Ecto neural progenitor cell (in vitro differentiated cells): ENCODE data around the gene SAMD15.
"Not testable (repeated sequence)": the region's sequence is repeated elsewhere in the genome, so short reads cannot be mapped to it uniquely, and the experiment has no call there.

ENCODE experiments used
- DNase-seq: peaks from one replicate; pipeline ENCODE4 v3.0.0-alpha.2; 2018; ENCODE audit warnings: low spot score

The SAMD15 gene

GRCh38 chr14:77375973-77376770 lies 1.0 kb upstream of the SAMD15 start:
- DNase-seq: no peak

DNA sequence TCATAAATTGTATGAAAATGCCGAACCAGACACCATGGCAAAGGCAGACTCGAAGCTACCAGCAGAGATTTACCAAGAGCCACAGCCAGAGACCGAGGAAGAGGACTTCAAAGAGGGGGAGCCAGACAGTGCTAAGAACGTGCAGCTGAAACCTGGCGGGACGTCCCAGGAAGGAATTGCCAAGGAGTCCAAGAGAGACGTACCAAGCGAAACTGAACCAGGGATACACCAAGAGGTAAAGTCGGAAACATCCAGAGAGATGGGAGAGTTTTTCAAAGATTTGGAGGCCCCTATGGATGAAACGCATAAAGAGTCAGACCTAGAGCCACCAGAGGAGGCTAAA lies 294 bp downstream of the SAMD15 start:
- DNase-seq: no peak

DNA sequence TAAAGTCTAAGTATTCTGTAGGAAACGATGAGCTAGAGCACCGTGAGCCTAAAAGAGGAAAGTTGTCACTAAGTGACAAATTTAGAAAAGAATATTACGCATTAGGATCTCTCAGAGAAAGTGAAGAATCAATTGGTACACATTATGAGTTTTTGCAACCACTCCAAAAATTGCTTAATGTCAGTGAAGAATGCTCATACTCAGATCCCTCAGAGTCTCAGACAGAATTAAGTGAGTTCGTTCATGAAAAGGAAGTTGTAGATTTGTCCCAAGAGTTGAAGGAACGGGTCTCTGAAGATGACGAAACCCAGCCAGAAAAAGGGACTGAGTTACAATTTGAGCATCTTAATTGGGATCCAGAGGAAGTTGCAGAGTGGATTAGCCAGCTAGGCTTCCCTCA lies 1.5 kb downstream of the SAMD15 start:
- DNase-seq: no peak

DNA sequence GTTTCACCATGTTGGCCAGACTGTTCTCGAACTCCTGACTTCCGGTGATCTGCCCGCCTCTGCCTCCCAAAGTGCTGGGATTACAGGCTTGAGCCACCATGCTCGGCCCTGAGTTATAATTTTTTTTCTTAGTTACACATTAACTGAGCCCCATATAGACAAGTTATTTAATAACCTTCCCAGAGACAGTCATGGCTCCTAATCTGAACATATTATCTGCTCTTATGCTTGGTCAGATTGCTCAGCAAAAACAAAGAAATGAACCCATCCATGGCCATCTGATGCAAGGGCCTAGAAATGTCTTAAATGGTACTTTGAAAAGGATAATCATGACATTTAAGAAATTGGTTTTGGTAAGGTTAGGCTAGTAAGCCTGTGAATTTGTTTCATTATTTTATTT lies 13.0 kb downstream of the SAMD15 start:
- DNase-seq: no peak

DNA sequence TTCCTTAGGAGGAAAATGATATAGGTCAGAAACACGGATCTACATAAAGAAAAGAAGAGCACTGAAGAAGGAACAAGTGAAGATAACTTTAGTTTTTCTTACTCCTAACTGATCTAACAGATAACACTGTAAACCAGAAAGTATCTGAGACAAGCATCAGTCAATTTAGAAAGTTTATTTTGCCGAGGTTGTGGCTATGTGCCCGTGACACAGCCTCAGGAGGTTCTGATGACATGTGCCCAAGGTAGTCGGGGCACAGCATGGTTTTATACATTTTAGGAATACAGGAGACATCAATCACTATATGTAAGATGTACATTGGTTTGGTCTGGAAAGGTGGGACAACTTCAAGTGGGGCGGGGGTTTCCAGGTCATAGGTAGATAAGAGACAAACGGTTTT lies 23.0 kb downstream of the SAMD15 start:
- DNase-seq: no peak

DNA sequence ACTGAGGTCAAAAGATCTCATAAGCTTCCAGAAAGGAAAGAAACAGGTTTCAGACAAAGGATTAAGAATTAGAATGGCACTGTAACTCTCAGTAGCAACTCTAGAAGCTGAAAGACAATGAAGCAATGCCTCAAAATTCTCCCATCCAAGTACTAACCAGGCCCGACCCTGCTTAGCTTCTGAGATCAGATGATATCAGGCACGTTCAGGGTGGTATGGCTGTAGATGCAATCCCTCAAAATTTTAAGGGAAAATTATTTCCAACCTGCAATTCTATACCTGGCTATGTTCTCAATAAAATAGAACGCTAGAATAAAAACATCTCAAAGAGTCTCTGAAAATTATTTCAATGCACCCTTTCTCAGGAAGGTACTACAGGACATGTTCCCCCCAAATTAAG lies 26.6 kb downstream of the SAMD15 start:
- DNase-seq: no peak

- DNase-seq: no peak
Observed at GRCh38 chr14:77406086-77406485, 28.9 kb downstream of the SAMD15 start.

DNA sequence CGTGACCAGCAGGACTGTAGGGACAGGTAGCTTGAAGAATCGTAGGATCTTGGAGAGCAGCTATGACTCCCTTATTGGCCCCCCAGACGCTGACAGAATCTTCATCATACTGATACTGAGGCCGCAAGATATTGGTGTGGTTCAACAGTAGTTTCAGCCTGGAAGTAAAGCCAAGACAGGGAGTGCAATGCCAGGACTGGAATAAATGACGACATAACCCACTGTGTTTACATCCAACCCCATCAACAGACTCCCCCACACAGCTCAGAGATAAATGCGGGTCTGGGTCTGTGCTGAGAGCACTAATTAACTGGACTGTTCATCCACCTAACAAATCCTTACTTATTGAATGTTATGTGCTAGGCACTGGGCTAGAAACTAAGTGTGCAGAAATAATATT lies 29.5 kb downstream of the SAMD15 start:
- DNase-seq: no peak

DNA sequence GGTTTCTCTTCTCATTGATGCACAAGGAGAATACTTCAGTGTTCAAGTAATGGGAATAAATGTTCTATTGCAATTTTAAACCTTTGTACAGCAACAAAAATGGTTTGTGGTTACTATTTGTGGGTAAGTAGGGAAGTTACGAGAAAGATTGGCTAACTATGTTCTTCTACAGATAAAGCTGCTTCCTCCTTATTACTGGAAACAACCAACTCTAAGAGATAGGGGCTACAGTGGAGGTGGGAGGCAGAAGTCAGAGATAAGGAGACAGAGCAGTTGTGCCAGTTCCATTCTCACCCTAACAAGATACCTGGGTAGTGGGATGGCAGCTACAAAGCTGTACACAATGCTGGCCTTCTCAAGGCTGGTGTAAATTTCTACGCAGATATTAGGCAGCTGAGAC lies 30.0 kb downstream of the SAMD15 start:
- no peak for DNase-seq

- DNase-seq: no peak
Observed at GRCh38 chr14:77409131-77409533, 32.0 kb downstream of the SAMD15 start.

DNA sequence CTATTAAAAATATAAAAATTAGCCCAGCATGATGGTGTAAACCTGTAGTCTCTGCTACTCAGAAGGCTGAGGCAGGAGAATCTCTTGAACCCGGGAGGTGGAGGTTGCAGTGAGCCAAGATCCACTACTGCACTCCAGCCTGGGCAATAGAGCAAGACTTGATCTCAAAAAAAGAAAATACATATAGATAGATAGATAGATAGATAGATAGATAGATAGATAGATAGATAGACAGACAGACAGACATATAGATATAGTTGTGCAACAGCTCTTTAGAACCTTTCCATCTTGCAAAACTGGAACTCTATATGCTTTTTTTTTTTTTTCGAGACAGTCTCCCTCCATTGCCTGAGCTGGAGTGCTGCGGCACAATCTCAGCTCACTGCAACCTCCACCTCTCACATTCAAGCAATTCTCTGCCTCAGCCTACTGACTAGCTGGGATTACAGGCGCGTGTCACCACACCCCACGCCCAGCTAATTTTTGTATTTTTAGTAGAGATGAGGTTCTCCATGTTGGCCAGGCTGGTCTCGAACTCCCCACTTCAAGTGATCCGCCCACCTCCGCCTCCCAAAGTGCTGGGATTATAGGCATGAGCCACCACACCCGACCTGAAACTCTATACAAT lies 38.3 kb downstream of the SAMD15 start:
- DNase-seq: not testable (repeated sequence)

GRCh38 chr14:77416098-77416497 lies 38.9 kb downstream of the SAMD15 start:
- not testable (repeated sequence) for DNase-seq

- no peak for DNase-seq
Observed at GRCh38 chr14:77416836-77417235, 39.7 kb downstream of the SAMD15 start.

DNA sequence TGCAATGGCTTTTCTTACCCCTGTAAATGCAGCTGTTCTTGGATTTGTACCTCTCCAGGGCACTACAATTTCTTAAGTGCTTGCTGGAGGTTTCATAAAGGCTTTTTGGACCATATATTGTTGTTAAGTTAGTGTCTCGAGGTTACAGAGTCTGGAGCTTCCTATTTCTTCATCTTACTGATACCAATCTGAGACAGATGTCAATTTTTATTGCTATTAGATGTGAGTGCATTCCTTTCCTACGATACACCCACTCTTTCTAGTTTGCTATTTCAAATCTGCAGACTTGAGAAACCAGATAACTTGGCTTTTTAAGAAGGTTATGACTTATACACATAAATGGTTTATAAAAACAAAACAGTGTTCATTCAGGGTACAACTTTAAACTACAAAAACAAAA lies 44.0 kb downstream of the SAMD15 start:
- DNase-seq: no peak

DNA sequence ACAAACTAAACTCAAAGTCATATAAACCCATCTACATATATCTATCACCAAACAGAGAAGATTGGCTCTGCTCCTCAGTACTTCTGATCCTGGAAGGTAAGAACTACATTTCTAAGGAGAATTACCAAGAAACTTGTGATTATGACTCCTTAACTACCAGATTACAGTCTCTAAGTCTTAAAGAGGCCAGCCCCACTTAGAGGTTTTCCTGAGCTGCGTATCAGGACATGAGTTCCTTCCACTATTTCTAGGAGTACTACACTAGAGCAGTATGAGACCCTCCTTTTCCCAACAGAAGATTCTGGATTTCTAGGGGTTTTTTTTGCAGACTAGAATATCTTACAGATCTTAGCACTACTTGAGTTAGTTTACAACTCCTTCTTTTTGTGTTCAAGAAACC lies 46.2 kb downstream of the SAMD15 start, which contains the start of gene NOXRED1:
Gene NOXRED1, minus strand, starts transcription at position 101 of the 400 bp plus-strand sequence. CDS start 634 bp downstream, outside the sequence.
- no peak for DNase-seq

GRCh38 chr14:77424862-77425261 lies 47.7 kb downstream of the SAMD15 start:
- no peak for DNase-seq

GRCh38 chr14:77426396-77426795 lies 49.2 kb downstream of the SAMD15 start:
- DNase-seq: no peak

GRCh38 chr14:77436042-77436441 lies 58.9 kb downstream of the SAMD15 start:
- no peak for DNase-seq

- no peak for DNase-seq
Observed at GRCh38 chr14:77438596-77438995, 61.4 kb downstream of the SAMD15 start.

DNA sequence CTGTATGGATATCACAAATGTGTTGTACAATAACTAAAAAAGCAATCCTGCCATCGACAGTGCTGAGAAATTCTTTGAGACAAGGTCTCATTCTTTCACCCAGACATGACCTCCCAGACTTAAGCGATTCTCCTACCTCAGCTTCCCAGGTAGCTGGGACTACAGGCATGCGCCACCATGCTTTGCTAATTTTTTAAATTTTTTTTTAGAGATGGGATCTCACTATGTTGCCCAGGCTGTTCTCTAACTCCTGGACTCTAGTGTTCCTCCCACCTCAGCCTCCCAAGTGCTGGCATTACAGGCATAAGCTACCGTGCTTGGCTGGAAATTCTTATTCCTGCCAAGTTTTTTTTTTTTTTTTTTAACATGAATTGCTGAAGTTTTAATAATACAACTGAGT lies 62.7 kb downstream of the SAMD15 start:
- no peak for DNase-seq
